ENCODE results near the gene NOD2. TPM values are rescaled to one million over a fixed set of nuclear protein-coding genes. Genes with fewer than 3 reads are reported as not detected.
A peak's percentile ranks its signal among the peaks of the same experiment; 100 is the strongest.

Gene NOD2
- total and polyA plus RNA-seq, 2 experiments from 2014 or later, result 0.27 to 0.66 TPM

GRCh38 chr16:50645563-50646220, 47.7 kb upstream of the NOD2 start:
- no peak overlapping the region for H3K4me2 ChIP-seq
- no peak overlapping the region for H3K27ac Mint-ChIP-seq
- no peaks in the 10 kb centered on the region; the same call in 2 of the 3 replicates for H3K9me3 Mint-ChIP-seq
- H3K36me3 Mint-ChIP-seq (ENCODE audit: low read depth), result no peaks in the 10 kb centered on the region; the same call in 2 of the 3 replicates
- H3K27ac ChIP-seq (ENCODE audit: low read depth), result no peak overlapping the region
- H3K9me2 ChIP-seq (ENCODE audit: insufficient read depth), result no peaks in the 10 kb centered on the region
- H3K27me3 Mint-ChIP-seq (ENCODE audit: insufficient read depth, low read depth, poor library complexity), result peaks cover 4% of the 10 kb centered on the region
- no peak for DNase-seq (ENCODE audit: low spot score)
- H3K79me2 ChIP-seq (replicated peaks; ENCODE audit: insufficient read depth), result no peaks in the 10 kb centered on the region
- H2AFZ ChIP-seq, result 0 out of 2 replicates have a peak overlapping the region, but pooled peaks have one; percentile 38
- no peak overlapping the region for H3K4me3 Mint-ChIP-seq
- peaks cover 9% of the 10 kb centered on the region; the same call in 1 of the 2 replicates for H3K4me1 ChIP-seq (ENCODE audit: insufficient read depth)
- no peaks in the 10 kb centered on the region for H3F3A ChIP-seq (replicated peaks; ENCODE audit: low read depth)
- no peak for TF ChIP-seq STAT1 (IDR thresholded peaks at IDR 0.05; ENCODE audit: unreplicated experiment)
- TF ChIP-seq EZH2 (IDR thresholded peaks at IDR 0.05; ENCODE audit: low read depth, unreplicated experiment), result no peak
- TF ChIP-seq JUNB (IDR thresholded peaks at IDR 0.05; ENCODE audit: unreplicated experiment), result no peak
- no peak for TF ChIP-seq CREB1 (CRISPR knock-in tag; IDR thresholded peaks at IDR 0.05; ENCODE audit: low read depth)
- TF ChIP-seq ZNF114 (CRISPR knock-in tag; IDR thresholded peaks at IDR 0.05), result no peak
- TF ChIP-seq NANOG (IDR thresholded peaks at IDR 0.05; ENCODE audit: borderline replicate concordance), result no peak
- no peak for TF ChIP-seq ETS1 (IDR thresholded peaks at IDR 0.05)
- TF ChIP-seq POLR2AphosphoS5 (IDR thresholded peaks at IDR 0.05; ENCODE audit: low read depth), result no peak
- TF ChIP-seq, protein P1, sequence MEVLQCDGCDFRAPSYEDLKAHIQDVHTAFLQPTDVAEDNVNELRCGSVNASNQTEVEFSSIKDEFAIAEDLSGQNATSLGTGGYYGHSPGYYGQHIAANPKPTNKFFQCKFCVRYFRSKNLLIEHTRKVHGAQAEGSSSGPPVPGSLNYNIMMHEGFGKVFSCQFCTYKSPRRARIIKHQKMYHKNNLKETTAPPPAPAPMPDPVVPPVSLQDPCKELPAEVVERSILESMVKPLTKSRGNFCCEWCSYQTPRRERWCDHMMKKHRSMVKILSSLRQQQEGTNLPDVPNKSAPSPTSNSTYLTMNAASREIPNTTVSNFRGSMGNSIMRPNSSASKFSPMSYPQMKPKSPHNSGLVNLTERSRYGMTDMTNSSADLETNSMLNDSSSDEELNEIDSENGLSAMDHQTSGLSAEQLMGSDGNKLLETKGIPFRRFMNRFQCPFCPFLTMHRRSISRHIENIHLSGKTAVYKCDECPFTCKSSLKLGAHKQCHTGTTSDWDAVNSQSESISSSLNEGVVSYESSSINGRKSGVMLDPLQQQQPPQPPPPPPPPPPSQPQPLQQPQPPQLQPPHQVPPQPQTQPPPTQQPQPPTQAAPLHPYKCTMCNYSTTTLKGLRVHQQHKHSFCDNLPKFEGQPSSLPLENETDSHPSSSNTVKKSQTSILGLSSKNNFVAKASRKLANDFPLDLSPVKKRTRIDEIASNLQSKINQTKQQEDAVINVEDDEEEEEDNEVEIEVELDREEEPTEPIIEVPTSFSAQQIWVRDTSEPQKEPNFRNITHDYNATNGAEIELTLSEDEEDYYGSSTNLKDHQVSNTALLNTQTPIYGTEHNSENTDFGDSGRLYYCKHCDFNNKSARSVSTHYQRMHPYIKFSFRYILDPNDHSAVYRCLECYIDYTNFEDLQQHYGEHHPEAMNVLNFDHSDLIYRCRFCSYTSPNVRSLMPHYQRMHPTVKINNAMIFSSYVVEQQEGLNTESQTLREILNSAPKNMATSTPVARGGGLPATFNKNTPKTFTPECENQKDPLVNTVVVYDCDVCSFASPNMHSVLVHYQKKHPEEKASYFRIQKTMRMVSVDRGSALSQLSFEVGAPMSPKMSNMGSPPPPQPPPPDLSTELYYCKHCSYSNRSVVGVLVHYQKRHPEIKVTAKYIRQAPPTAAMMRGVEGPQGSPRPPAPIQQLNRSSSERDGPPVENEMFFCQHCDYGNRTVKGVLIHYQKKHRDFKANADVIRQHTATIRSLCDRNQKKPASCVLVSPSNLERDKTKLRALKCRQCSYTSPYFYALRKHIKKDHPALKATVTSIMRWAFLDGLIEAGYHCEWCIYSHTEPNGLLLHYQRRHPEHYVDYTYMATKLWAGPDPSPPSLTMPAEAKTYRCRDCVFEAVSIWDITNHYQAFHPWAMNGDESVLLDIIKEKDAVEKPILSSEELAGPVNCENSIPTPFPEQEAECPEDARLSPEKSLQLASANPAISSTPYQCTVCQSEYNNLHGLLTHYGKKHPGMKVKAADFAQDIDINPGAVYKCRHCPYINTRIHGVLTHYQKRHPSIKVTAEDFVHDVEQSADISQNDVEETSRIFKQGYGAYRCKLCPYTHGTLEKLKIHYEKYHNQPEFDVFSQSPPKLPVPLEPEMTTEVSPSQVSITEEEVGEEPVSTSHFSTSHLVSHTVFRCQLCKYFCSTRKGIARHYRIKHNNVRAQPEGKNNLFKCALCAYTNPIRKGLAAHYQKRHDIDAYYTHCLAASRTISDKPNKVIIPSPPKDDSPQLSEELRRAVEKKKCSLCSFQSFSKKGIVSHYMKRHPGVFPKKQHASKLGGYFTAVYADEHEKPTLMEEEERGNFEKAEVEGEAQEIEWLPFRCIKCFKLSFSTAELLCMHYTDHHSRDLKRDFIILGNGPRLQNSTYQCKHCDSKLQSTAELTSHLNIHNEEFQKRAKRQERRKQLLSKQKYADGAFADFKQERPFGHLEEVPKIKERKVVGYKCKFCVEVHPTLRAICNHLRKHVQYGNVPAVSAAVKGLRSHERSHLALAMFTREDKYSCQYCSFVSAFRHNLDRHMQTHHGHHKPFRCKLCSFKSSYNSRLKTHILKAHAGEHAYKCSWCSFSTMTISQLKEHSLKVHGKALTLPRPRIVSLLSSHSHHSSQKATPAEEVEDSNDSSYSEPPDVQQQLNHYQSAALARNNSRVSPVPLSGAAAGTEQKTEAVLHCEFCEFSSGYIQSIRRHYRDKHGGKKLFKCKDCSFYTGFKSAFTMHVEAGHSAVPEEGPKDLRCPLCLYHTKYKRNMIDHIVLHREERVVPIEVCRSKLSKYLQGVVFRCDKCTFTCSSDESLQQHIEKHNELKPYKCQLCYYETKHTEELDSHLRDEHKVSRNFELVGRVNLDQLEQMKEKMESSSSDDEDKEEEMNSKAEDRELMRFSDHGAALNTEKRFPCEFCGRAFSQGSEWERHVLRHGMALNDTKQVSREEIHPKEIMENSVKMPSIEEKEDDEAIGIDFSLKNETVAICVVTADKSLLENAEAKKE (CRISPR knock-in tag; IDR thresholded peaks at IDR 0.05), result no peak
- no peak for TF ChIP-seq ZNF331 (CRISPR knock-in tag; IDR thresholded peaks at IDR 0.05; ENCODE audit: low read depth)
- TF ChIP-seq EZH2phosphoT487 (IDR thresholded peaks at IDR 0.05; ENCODE audit: unreplicated experiment), result no peak
- TF ChIP-seq REST (IDR thresholded peaks at IDR 0.05; ENCODE audit: unreplicated experiment), result no peak
- TF ChIP-seq, protein P2, sequence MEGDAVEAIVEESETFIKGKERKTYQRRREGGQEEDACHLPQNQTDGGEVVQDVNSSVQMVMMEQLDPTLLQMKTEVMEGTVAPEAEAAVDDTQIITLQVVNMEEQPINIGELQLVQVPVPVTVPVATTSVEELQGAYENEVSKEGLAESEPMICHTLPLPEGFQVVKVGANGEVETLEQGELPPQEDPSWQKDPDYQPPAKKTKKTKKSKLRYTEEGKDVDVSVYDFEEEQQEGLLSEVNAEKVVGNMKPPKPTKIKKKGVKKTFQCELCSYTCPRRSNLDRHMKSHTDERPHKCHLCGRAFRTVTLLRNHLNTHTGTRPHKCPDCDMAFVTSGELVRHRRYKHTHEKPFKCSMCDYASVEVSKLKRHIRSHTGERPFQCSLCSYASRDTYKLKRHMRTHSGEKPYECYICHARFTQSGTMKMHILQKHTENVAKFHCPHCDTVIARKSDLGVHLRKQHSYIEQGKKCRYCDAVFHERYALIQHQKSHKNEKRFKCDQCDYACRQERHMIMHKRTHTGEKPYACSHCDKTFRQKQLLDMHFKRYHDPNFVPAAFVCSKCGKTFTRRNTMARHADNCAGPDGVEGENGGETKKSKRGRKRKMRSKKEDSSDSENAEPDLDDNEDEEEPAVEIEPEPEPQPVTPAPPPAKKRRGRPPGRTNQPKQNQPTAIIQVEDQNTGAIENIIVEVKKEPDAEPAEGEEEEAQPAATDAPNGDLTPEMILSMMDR (conservative IDR thresholded peaks at IDR 0.05; ENCODE audit: low read depth in 2 of 2), result no peak
- ATAC-seq, result peak; percentile 62
- no peaks in the 10 kb centered on the region for H4K20me1 ChIP-seq (replicated peaks; ENCODE audit: insufficient read depth)
- no peak overlapping the region for H3K4me3 ChIP-seq
- no peaks in the 10 kb centered on the region for H3K36me3 ChIP-seq (ENCODE audit: insufficient read depth)
- H3K4me1 Mint-ChIP-seq, result peaks cover 16% of the 10 kb centered on the region
- H3K27me3 ChIP-seq (ENCODE audit: insufficient read depth), result no peaks in the 10 kb centered on the region
